OCI-LY3 (cell line): ENCODE results near the gene SPATA31E1.

Experiments used
- H2AFZ ChIP-seq: fragments of 200-600, 300-600 bp; shearing (Covaris generic); 2 replicates; pipeline ENCODE4 v1.6.0; 2014; ENCODE audit warnings: antibody characterized with exemption, low read depth, low read length
- H3K27ac ChIP-seq: fragments of 200-600, 300-600 bp; sonication (generic); 2 replicates; pipeline ENCODE4 v1.5.1; 2014; ENCODE audit warnings: mild to moderate bottlenecking, low read length, moderate library complexity, mixed read lengths
- H3K27me3 ChIP-seq: fragments of 200-600, 300-600 bp; sonication (generic); 2 replicates; pipeline ENCODE4 v1.6.1; 2014; ENCODE audit warnings: low read depth, low read length, mixed read lengths
- H3K36me3 ChIP-seq: fragments of 200-600, 300-600 bp; sonication (generic); replicated peaks from 2 replicates; pipeline ENCODE3; 2014; ENCODE audit warnings: low read depth, low read length, mixed read lengths
- H3K4me1 ChIP-seq: fragments of 300-600, 200-600 bp; sonication (generic); 2 replicates; pipeline ENCODE4 v1.6.1; 2014; ENCODE audit warnings: low read length, mixed read lengths
- H3K4me2 ChIP-seq: fragments of 200-600, 300-600 bp; sonication (generic); 2 replicates; pipeline ENCODE4 v1.6.1; 2014; ENCODE audit warnings: low read length, mixed read lengths
- H3K4me3 ChIP-seq: fragments of 300-600, 200-600 bp; sonication (generic); 2 replicates; pipeline ENCODE4 v1.5.1; 2014; ENCODE audit warnings: antibody characterized with exemption, mild to moderate bottlenecking, low read length, moderate library complexity
- H3K79me2 ChIP-seq: fragments of 300-600, 200-600 bp; shearing (Covaris generic); 2 replicates; pipeline ENCODE4 v1.6.1; 2014; ENCODE audit warnings: mild to moderate bottlenecking, low read length, mixed read lengths
- H3K9ac ChIP-seq: fragments of 300-600, 200-600 bp; shearing (Covaris generic); 2 replicates; pipeline ENCODE4 v1.6.0; 2014; ENCODE audit warnings: mild to moderate bottlenecking, low read length, moderate library complexity
- H3K9me3 ChIP-seq: fragments of 200-600, 300-600 bp; shearing (Covaris generic); 2 replicates; pipeline ENCODE4 v1.6.1; 2014; ENCODE audit warnings: low read length, mixed read lengths; ENCODE audit not compliant: insufficient read depth
- H4K20me1 ChIP-seq: fragments of 200-600, 300-600 bp; sonication (generic); 2 replicates; pipeline ENCODE4 v1.6.1; 2016; ENCODE audit warnings: low read length, mixed read lengths; ENCODE audit not compliant: insufficient read depth
- EZH2phosphoT487 ChIP-seq: fragments of 200-600 bp; shearing (Covaris generic); IDR thresholded peaks from 2 replicates; pipeline ENCODE4 v1.6.1; 2018; ENCODE audit warnings: antibody characterized with exemption, mixed run types, low read depth
- TF ChIP-seq, protein P1 (sequence below): fragments of 200-600, 300-600 bp; sonication (generic); IDR thresholded peaks from 2 replicates; pipeline ENCODE4 v1.5.1; 2014; ENCODE audit warnings: antibody characterized with exemption, low read length, low read depth

SPATA31E1 gene

DNA sequence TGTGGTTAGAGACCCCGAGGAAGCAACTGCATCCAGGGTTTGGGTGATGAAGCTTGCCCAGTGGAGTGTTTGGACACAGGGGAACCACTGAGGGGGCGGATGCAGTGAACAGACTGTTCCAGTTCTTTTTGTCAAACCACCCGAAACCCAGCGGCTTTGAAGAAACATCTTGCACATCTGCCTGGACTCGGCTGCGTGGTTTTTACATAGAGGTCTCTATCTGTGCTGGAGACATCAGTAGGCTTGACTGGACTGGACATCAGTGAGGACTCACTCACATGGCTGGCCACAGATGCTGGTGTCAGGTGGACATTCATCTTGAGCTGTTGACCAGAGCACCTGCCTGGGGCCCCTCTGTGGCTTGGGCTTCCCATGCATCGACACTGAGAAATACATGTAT is 15.3 kb upstream of the SPATA31E1 start:
- Histone ChIP-seq H3K4me1 (no peaks in the 10 kb centered on the region), H3K27ac (no peak overlapping the region), H3K36me3 (no peaks in the 10 kb centered on the region), H3K4me2 (no peak overlapping the region), H4K20me1 (no peaks in the 10 kb centered on the region), H3K9me3 (no peaks in the 10 kb centered on the region), H2AFZ (no peak overlapping the region), H3K27me3 (no peaks in the 10 kb centered on the region), H3K79me2 (no peaks in the 10 kb centered on the region), H3K9ac (no peak overlapping the region), H3K4me3 (no peak overlapping the region)
- TF ChIP-seq, protein P1, sequence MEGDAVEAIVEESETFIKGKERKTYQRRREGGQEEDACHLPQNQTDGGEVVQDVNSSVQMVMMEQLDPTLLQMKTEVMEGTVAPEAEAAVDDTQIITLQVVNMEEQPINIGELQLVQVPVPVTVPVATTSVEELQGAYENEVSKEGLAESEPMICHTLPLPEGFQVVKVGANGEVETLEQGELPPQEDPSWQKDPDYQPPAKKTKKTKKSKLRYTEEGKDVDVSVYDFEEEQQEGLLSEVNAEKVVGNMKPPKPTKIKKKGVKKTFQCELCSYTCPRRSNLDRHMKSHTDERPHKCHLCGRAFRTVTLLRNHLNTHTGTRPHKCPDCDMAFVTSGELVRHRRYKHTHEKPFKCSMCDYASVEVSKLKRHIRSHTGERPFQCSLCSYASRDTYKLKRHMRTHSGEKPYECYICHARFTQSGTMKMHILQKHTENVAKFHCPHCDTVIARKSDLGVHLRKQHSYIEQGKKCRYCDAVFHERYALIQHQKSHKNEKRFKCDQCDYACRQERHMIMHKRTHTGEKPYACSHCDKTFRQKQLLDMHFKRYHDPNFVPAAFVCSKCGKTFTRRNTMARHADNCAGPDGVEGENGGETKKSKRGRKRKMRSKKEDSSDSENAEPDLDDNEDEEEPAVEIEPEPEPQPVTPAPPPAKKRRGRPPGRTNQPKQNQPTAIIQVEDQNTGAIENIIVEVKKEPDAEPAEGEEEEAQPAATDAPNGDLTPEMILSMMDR: no peak
- no peak for TF ChIP-seq EZH2phosphoT487

DNA sequence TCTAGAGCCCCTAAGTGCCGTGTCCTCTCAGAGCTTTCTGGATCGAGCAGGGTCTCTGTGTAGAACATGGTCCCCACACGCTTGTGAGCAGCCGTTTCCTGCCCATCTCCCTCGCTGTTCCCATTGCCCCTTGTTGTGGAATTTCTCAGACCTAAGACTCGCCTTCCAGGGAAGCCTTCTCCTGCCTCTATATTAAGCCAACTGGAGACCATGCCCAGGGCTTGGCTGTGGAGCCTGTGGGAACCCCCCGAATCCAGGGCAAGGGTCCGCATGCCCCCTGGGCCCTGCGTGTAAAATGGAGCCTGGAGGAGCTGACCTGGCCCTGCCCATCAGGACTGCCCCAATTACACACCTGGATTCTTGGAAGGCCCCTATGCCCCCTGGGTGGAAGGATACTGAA is 14.5 kb upstream of the SPATA31E1 start:
- Histone ChIP-seq H3K36me3 (no peaks in the 10 kb centered on the region), H4K20me1 (no peaks in the 10 kb centered on the region), H3K4me1 (no peaks in the 10 kb centered on the region), H3K27ac (no peak overlapping the region), H3K79me2 (no peaks in the 10 kb centered on the region), H3K9me3 (no peaks in the 10 kb centered on the region), H3K4me3 (no peak overlapping the region), H3K27me3 (no peaks in the 10 kb centered on the region), H3K4me2 (no peak overlapping the region), H3K9ac (no peak overlapping the region), H2AFZ (no peak overlapping the region)
- TF ChIP-seq, protein P1: no peak

- H3K4me1 ChIP-seq: no peaks in the 10 kb centered on the region
- H3K4me3 ChIP-seq: no peak overlapping the region
- no peaks in the 10 kb centered on the region for H3K79me2 ChIP-seq
- no peaks in the 10 kb centered on the region for H4K20me1 ChIP-seq
- no peaks in the 10 kb centered on the region for H3K36me3 ChIP-seq
- no peak overlapping the region for H3K9ac ChIP-seq
- no peak overlapping the region for H3K27ac ChIP-seq
- no peak overlapping the region for H3K4me2 ChIP-seq
- H2AFZ ChIP-seq: no peak overlapping the region
- TF ChIP-seq, protein P1: no peak
- TF ChIP-seq EZH2phosphoT487: no peak
- no peaks in the 10 kb centered on the region for H3K27me3 ChIP-seq
- H3K9me3 ChIP-seq: no peaks in the 10 kb centered on the region
Observed at GRCh38 chr9:87868635-87869034, 14.0 kb upstream of the SPATA31E1 start.

GRCh38 chr9:87869082-87869481 is 13.6 kb upstream of the SPATA31E1 start:
- no peak for TF ChIP-seq EZH2phosphoT487
- TF ChIP-seq, protein P1: no peak
- no peaks in the 10 kb centered on the region for H3K79me2 ChIP-seq
- no peaks in the 10 kb centered on the region for H3K4me1 ChIP-seq
- no peaks in the 10 kb centered on the region for H3K36me3 ChIP-seq
- no peak overlapping the region for H3K27ac ChIP-seq
- no peak overlapping the region for H3K4me2 ChIP-seq
- no peak overlapping the region for H3K4me3 ChIP-seq
- no peaks in the 10 kb centered on the region for H4K20me1 ChIP-seq
- no peaks in the 10 kb centered on the region for H3K27me3 ChIP-seq
- no peak overlapping the region for H3K9ac ChIP-seq
- no peak overlapping the region for H2AFZ ChIP-seq
- H3K9me3 ChIP-seq: no peaks in the 10 kb centered on the region
